ENCODE data around the gene GPS1. TPM values are rescaled to one million over a fixed set of nuclear protein-coding genes. Genes with fewer than 3 reads are reported as not detected.

Gene GPS1
- total and polyA plus RNA-seq, 2 of the 4 experiments (the other 2 are of a cell fraction) = 157 to 181 TPM

DNA sequence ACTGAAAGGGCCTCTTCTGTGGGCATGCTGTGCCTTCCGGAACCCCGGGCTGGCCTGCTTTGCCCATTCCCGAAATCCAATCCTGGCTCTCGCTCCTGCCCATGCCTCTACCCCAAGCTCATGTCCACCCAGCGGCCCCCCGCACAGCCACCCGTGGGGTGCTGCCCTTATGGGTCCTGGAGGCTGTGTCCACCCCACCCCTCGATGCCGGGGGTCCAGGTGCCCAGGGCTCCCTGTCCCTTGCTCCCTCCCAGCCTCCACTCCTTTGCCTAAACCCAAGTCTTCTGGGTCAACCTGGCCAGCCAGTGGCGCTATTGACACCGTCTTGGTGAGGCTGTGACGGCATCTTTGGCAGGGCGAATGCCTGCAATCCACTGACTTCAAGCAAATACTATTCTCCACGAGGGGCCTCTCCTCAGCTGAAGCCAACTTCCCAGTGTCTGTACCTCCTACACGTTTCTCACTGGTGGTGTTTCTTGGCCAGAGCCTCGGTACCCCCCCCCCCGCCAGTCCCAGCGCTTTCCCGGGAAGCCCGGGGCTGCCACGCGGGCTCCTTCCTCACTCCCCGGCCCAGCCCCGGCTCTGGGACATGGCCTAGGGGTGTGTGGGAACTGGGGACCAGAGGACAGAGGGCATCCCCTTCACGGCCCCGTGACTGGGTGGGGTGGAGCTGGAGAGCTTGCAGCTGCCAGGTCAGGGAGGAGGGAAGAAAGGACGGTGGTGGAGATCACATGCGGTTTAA lies 26.1 kb downstream of the GPS1 start:
- POLR2A ChIA-PET (ENCODE audit: unreplicated experiment) = no interaction called here
- no peak overlapping the region for H2AK5ac ChIP-seq (ENCODE audit: low read depth, low read length)
- dilution Hi-C loops (cut with HindIII; ENCODE audit: low sequenced_read_pairs, unreplicated experiment) = no loop called here

More for the DNA sequence above, 26.1 kb downstream of the GPS1 start:
- Histone ChIP-seq H3K56ac (ENCODE audit: extremely low read depth, insufficient read depth, low read length) (no peak overlapping the region), H3K9ac (ENCODE audit: low read depth, low read length) (no peak overlapping the region), H2AFZ (replicated peaks; ENCODE audit: low read length, poor library complexity) (no peak overlapping the region), H3K4me2 (ENCODE audit: low read depth, low read length) (no peak overlapping the region), H3K36me3 (ENCODE audit: control insufficient read depth, insufficient read depth, low read length) (peaks cover 36% of the 10 kb centered on the region), H2BK20ac (ENCODE audit: low read depth, low read length) (no peak overlapping the region), H2BK120ac (ENCODE audit: low read depth, low read length) (no peak overlapping the region), H3K27me3 (ENCODE audit: control insufficient read depth, insufficient read depth, low read length) (no peaks in the 10 kb centered on the region), H3K4ac (ENCODE audit: low read depth, low read length) (no peak overlapping the region), H4K8ac (ENCODE audit: low read depth in 2 of 2, low read length in 2 of 2) (no peak overlapping the region), H3K9me1 (ENCODE audit: insufficient read depth, low read length) (no peaks in the 10 kb centered on the region), H3K4me1 (ENCODE audit: control insufficient read depth, insufficient read depth, low read length) (no peaks in the 10 kb centered on the region), H3K4me3 (ENCODE audit: insufficient read depth, low read depth, low read length) (no peak overlapping the region), H2AK9ac (replicated peaks; ENCODE audit: low read depth, low read length, poor library complexity) (no peak overlapping the region), H4K91ac (ENCODE audit: insufficient read depth, low read depth, low read length) (no peak overlapping the region), H3K27ac (ENCODE audit: insufficient read depth, low read length) (no peak overlapping the region), H3K9me3 (ENCODE audit: control insufficient read depth, insufficient read depth, low read length) (no peaks in the 10 kb centered on the region), H3K23ac (ENCODE audit: low read depth, low read length) (no peak overlapping the region), H2BK15ac (ENCODE audit: low read depth, low read length) (no peak overlapping the region), H4K20me1 (ENCODE audit: insufficient read depth, low read length) (no peaks in the 10 kb centered on the region; the same call in 1 of the 2 replicates), H2BK5ac (ENCODE audit: low read depth, low read length, poor library complexity, severe bottlenecking) (no peak overlapping the region), H4K5ac (ENCODE audit: low read depth, low read length) (no peak overlapping the region), H3K18ac (ENCODE audit: low read depth, low read length) (no peak overlapping the region), H3K14ac (replicated peaks; ENCODE audit: low read depth, low read length) (no peak overlapping the region), H3K79me1 (ENCODE audit: low read depth in 1 of 2, low read length in 2 of 2) (no peaks in the 10 kb centered on the region)
- DNase-seq = no peak
- ATAC-seq (ENCODE audit: low read depth) = no peak
- in situ Hi-C loops (cut with MboI; ENCODE audit: low sequenced_read_pairs) (no loop called here), intact Hi-C loops (cut with micrococcal nuclease) (no loop called here)
- 90% methylated on average over 12 of the region's 28 CpGs; no CpG with 5 or more reads in 1 of the 2 experiments for WGBS, 2 experiments (ENCODE audit: extremely low coverage in 2 of 2, insufficient read length in 1 of 2)
- BruUV-seq (replicated peaks) = no TSS peak
- CTCF ChIA-PET = no interaction called here
- no peak for TF ChIP-seq CHD1 (IDR thresholded peaks at IDR 0.05; ENCODE audit: low read depth, low read length)
- TF ChIP-seq MAFK (IDR thresholded peaks at IDR 0.05; ENCODE audit: low read depth, low read length) = no peak
- TF ChIP-seq NFE2L2 (IDR thresholded peaks at IDR 0.05; ENCODE audit: low read depth, low read length) = no peak

All from IMR-90 (cell line).